Measurements from ENCODE around the gene PSMC6.

The PSMC6 gene

DNA sequence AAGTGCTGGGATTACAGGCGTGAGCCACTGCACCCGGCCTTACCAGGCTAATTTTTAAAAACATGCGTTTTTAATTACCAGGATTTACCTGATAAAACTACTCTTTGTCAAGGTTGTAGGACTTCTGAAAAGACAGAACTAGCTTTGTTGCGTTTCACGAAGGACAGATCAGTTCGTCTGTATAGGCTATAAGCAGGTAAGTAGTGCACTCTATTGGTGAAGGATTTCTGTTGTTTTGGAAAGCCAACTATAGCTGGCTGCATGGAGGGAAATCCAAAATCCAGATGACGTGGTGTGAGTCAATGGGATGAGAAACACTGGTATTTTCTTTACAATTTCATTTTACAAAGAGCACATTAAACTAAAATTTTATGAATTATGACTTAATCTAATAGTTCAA, 69.8 kb downstream of the PSMC6 start:
- Histone ChIP-seq H3K36me3 (ENCODE audit: control insufficient read depth, insufficient read depth, low read length) (peaks cover 8% of the 10 kb centered on the region), H3K27me3 (replicated peaks; ENCODE audit: control insufficient read depth, insufficient read depth, low read length) (no peaks in the 10 kb centered on the region), H3K4me3 (replicated peaks; ENCODE audit: low read depth, low read length) (no peak overlapping the region)
- TF ChIP-seq, protein P1, sequence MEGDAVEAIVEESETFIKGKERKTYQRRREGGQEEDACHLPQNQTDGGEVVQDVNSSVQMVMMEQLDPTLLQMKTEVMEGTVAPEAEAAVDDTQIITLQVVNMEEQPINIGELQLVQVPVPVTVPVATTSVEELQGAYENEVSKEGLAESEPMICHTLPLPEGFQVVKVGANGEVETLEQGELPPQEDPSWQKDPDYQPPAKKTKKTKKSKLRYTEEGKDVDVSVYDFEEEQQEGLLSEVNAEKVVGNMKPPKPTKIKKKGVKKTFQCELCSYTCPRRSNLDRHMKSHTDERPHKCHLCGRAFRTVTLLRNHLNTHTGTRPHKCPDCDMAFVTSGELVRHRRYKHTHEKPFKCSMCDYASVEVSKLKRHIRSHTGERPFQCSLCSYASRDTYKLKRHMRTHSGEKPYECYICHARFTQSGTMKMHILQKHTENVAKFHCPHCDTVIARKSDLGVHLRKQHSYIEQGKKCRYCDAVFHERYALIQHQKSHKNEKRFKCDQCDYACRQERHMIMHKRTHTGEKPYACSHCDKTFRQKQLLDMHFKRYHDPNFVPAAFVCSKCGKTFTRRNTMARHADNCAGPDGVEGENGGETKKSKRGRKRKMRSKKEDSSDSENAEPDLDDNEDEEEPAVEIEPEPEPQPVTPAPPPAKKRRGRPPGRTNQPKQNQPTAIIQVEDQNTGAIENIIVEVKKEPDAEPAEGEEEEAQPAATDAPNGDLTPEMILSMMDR (IDR thresholded peaks at IDR 0.05; ENCODE audit: insufficient read depth, low read length, poor library complexity, severe bottlenecking), result no peak
- no peak for DNase-seq (ENCODE audit: extremely low read depth, insufficient read length)

All from GM06990 (cell line).